ENCODE measurements around the gene MED6. TPM values are rescaled to one million over a fixed set of nuclear protein-coding genes. Genes with fewer than 3 reads are reported as not detected.

The MED6 gene
- total RNA-seq, 2 experiments from 2014 or later, result 90.2 to 97.2 TPM

- no peak overlapping the region for H3K27ac Mint-ChIP-seq
Observed at GRCh38 chr14:70594461-70594860, 6.0 kb downstream of the MED6 start.

GRCh38 chr14:70585231-70585630, 15.2 kb downstream of the MED6 start:
- H3K36me3 ChIP-seq (ENCODE audit: insufficient read depth, low read length), result peaks cover 90% of the 10 kb centered on the region
- no peak overlapping the region for H3K27ac ChIP-seq (ENCODE audit: low read depth in 1 of 2, low read length in 2 of 2)
- H3K27me3 Mint-ChIP-seq, result no peaks in the 10 kb centered on the region
- no peaks in the 10 kb centered on the region for H3K4me1 ChIP-seq (ENCODE audit: insufficient read depth, low read length)
- intact Hi-C loops (cut with DNase I, micrococcal nuclease), result no loop called here
- ChIA-PET CTCF (no interaction called here), POLR2A (no interaction called here)
- no peak for TF ChIP-seq CTCF (IDR thresholded peaks at IDR 0.05)
- DNase-seq, result no peak
- peaks cover under 1% of the 10 kb centered on the region for H3K4me1 Mint-ChIP-seq (ENCODE audit: low read depth)
- no peak overlapping the region for H3K4me3 ChIP-seq (ENCODE audit: low read length)
- no peaks in the 10 kb centered on the region for H3K27me3 ChIP-seq (ENCODE audit: control insufficient read depth in 1 of 2, insufficient read depth in 2 of 2, low read length in 2 of 2)
- H3K9me3 ChIP-seq (ENCODE audit: control insufficient read depth in 1 of 2, insufficient read depth in 1 of 2, low read length in 2 of 2), result no peaks in the 10 kb centered on the region
- no peak overlapping the region for H3K27ac Mint-ChIP-seq
- H3K4me3 Mint-ChIP-seq, result no peak overlapping the region
- H3K36me3 Mint-ChIP-seq (ENCODE audit: low read depth), result peaks cover 94% of the 10 kb centered on the region
- no peaks in the 10 kb centered on the region for H3K9me3 Mint-ChIP-seq
- ATAC-seq (ENCODE audit: poor library complexity), result no peak

More at GRCh38 chr14:70594461-70594860, 6.0 kb downstream of the MED6 start:
- intact Hi-C loops (cut with DNase I, micrococcal nuclease), result loop anchor here in 1 of 2 experiments (10.0 kb wide), 1 partner anchor 1440 kb away; the partner anchor contains the start of gene DCAF5
- Mint-ChIP-seq H3K4me1 (ENCODE audit: low read depth) (peaks cover 26% of the 10 kb centered on the region), H3K36me3 (ENCODE audit: low read depth) (peaks cover 83% of the 10 kb centered on the region), H3K27me3 (no peaks in the 10 kb centered on the region), H3K9me3 (no peaks in the 10 kb centered on the region), H3K4me3 (no peak overlapping the region)
- Histone ChIP-seq H3K36me3 (ENCODE audit: insufficient read depth, low read length) (peaks cover 73% of the 10 kb centered on the region), H3K27ac (ENCODE audit: low read depth in 1 of 2, low read length in 2 of 2) (no peak overlapping the region), H3K27me3 (ENCODE audit: control insufficient read depth in 1 of 2, insufficient read depth in 2 of 2, low read length in 2 of 2) (no peaks in the 10 kb centered on the region), H3K4me3 (ENCODE audit: low read length) (no peak overlapping the region), H3K9me3 (ENCODE audit: control insufficient read depth in 1 of 2, insufficient read depth in 1 of 2, low read length in 2 of 2) (no peaks in the 10 kb centered on the region), H3K4me1 (ENCODE audit: insufficient read depth, low read length) (peaks cover 3% of the 10 kb centered on the region)
- ATAC-seq (ENCODE audit: poor library complexity) (no peak), DNase-seq (no peak)
- POLR2A ChIA-PET, result no interaction called here
- TF ChIP-seq CTCF (IDR thresholded peaks at IDR 0.05), result no peak
- CTCF ChIA-PET, result no interaction called here

- Mint-ChIP-seq H3K36me3 (ENCODE audit: low read depth) (peaks cover 82% of the 10 kb centered on the region), H3K4me3 (no peak overlapping the region), H3K27me3 (no peaks in the 10 kb centered on the region), H3K9me3 (no peaks in the 10 kb centered on the region), H3K27ac (no peak overlapping the region), H3K4me1 (ENCODE audit: low read depth) (no peaks in the 10 kb centered on the region)
- Histone ChIP-seq H3K4me1 (ENCODE audit: insufficient read depth, low read length) (no peaks in the 10 kb centered on the region), H3K27me3 (ENCODE audit: control insufficient read depth in 1 of 2, insufficient read depth in 2 of 2, low read length in 2 of 2) (no peaks in the 10 kb centered on the region), H3K27ac (ENCODE audit: low read depth in 1 of 2, low read length in 2 of 2) (no peak overlapping the region), H3K36me3 (ENCODE audit: insufficient read depth, low read length) (peaks cover 19% of the 10 kb centered on the region), H3K4me3 (ENCODE audit: low read length) (no peak overlapping the region), H3K9me3 (ENCODE audit: control insufficient read depth in 1 of 2, insufficient read depth in 1 of 2, low read length in 2 of 2) (no peaks in the 10 kb centered on the region)
- no peak for TF ChIP-seq CTCF (IDR thresholded peaks at IDR 0.05)
- intact Hi-C loops (cut with DNase I, micrococcal nuclease), result no loop called here
- ChIA-PET POLR2A (no interaction called here), CTCF (no interaction called here)
- DNase-seq (no peak), ATAC-seq (ENCODE audit: poor library complexity) (no peak)
Observed at GRCh38 chr14:70576891-70577290, 23.6 kb downstream of the MED6 start.

Measured in CD4-positive, alpha-beta T cell (primary cell).